Heart right ventricle (tissue), 16 donors: ENCODE results near the gene INSYN2B. TPM values are rescaled to one million over a fixed set of nuclear protein-coding genes. Genes with fewer than 3 reads are reported as not detected.

Experiments
- ATAC-seq, 8 donors: fragments of 200-7000 bp; cut with Tn5 transposase; one replicate each; pipeline ENCODE4 v1.9.1; 2020; ENCODE audit warnings: mild to moderate bottlenecking in 8 of 8, moderate library complexity in 8 of 8, moderate number of reproducible peaks in 1 of 8
- DNase-seq, 2 donors: peaks; one replicate each; pipeline ENCODE4 v3.0.0-alpha.2; 2020
- H3K27ac ChIP-seq, 10 donors: fragments of 200-600 bp; sonication (generic) in 2 of 10; one replicate each; pipeline versions ENCODE4 v1.5.0 to v1.8.0; 2020 to 2022; ENCODE audit warnings: mild to moderate bottlenecking in 3 of 10
- H3K27me3 ChIP-seq, 7 donors: fragments of 200-600 bp; one replicate each; pipeline ENCODE4 v1.8.0; 2021 to 2022; ENCODE audit warnings: mild to moderate bottlenecking in 2 of 7
- H3K36me3 ChIP-seq, 9 donors: fragments of 200-600 bp; sonication (generic) in 1 of 9; one replicate each; pipeline versions ENCODE4 v1.5.0 to v1.8.0; 2020 to 2022; ENCODE audit warnings: mild to moderate bottlenecking in 2 of 9
- H3K4me1 ChIP-seq, 9 donors: fragments of 200-600 bp; sonication (generic) in 1 of 9; one replicate each; pipeline versions ENCODE4 v1.5.0 to v1.8.0; 2020 to 2022; ENCODE audit warnings: mild to moderate bottlenecking in 4 of 9
- H3K4me3 ChIP-seq, 10 donors: fragments of 200-600 bp; sonication (generic) in 2 of 10; one replicate each; pipeline versions ENCODE4 v1.5.0 to v1.8.0; 2020 to 2022; ENCODE audit warnings: mild to moderate bottlenecking in 7 of 10, moderate library complexity in 2 of 10
- H3K9me3 ChIP-seq, 11 donors: fragments of 200-600 bp in 10 of 11; sonication (generic) in 2 of 11; one replicate each; pipeline versions ENCODE4 v1.5.0 to v1.8.0; 2013 to 2022; ENCODE audit warnings: mild to moderate bottlenecking in 2 of 11, control low read depth in 1 of 11, moderate library complexity in 1 of 11
- WGBS, 2 donors: extraction: QIAGEN DNeasy Blood & Tissue Kit; methylation state at CpG; one replicate each; pipeline ENCODE4 v1.1.7; 2013; ENCODE audit warnings: inconsistent platforms in 1 of 2; 5-methylcytosine and 5-hydroxymethylcytosine counted together
- intact Hi-C, 10 donors: fragments of 100-400 bp; cut with DNase I; formaldehyde crosslinking; loops; one replicate each; pipeline versions ENCODE4 v1.11.1 to v1.14.2; 2022
- polyA plus RNA-seq, 2 donors: library from polyadenylated mRNA; stranded (reverse); fragments of 200-250 nt; gene quantifications; one replicate each; pipeline ENCODE4 v1.2.3, GENCODE V29; 2013
- total RNA-seq, 10 donors: library from RNA; stranded (reverse); fragmentation: NEBNext Ultra II Directional in 3 of 10; extraction: Animal tissue kit (Norgen Biotek cat#: 25700) in 3 of 10; gene quantifications; one replicate each; pipeline versions ENCODE4 v1.2.1 to v1.2.4, GENCODE V29; 2021 to 2023
- TF ChIP-seq, protein P1 (sequence below), 9 donors: fragments of 200-600 bp; sonication (generic) in 2 of 9; IDR thresholded peaks; one replicate each; pipeline versions ENCODE4 v1.5.0 to v1.8.0; 2021 to 2022; ENCODE audit warnings: antibody characterized with exemption in 9 of 9, mild to moderate bottlenecking in 5 of 9, moderate library complexity in 1 of 9
- donor health status: Arrhythmogenic right ventricular cardiomyopathy.
- donor health status: ischemic (EF 13 %, LVEDD 7.1; RV severe dilation, severe dysfunction).
- donor health status: healthy with polysubstance abuse.
- donor health status: DM: no; HTN: yes; CAD: no.
- donor health status: DM: no; HTN: no; CAD: no.
- donor health status: ischemic (EF 25% LVEDD 6.9; RV normal size, moderate dysfunction).
- donor health status: ischemic (EF 25% LVEDD 5.7; RV mildly dilated, moderate dysfunction).
- donor health status: healthy.
- donor health status: DM: yes; HTN: yes; CAD: no.
- donor health status: Ischemic cardiomyopathy.
- donor health status: ischemic (EF 35%, LVEDD 5.7; RV mildly dilated, moderate dysfunction).
- donor health status: nonischemic (EF 11% LVEDD 7.7; RV severe dilation, severe dysfunction).
- donor health status: DM: yes; HTN: yes; CAD: no.
- donor health status: PGD.
- donor health status: ischemic (EF 29% LVEDD 5.4; RV normal size, mild dysfunction).
- donor health status: nonischemic (EF 23%, LVEDD 6.1; RV moderate dilation, normal function).

INSYN2B gene
- total and polyA plus RNA-seq, 12 donors: 0.09 to 0.87 (median 0.14) TPM; not detected in 7

DNA sequence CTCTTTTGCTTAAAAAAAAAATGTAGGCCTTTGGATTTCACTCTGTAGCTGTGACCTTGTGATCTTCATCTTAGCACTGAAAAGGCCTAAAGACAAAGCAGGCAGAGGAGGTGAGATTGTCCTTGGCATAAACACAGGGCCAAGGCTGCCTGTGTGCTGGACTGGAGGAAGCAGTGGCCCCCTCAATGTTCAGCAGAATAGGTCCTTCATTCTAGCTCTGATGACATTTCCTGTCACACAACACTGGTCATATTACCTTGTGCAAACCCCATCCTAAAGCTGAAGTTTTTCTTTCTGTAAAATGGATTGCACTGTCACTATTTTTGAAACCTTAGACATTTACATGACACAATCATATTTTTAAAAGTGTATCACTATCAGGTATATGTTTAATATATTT is 147.4 kb downstream of the INSYN2B start:
- H3K4me1 ChIP-seq: no peaks in the 10 kb centered on the region
- intact Hi-C loops: no loop called here
- no peak overlapping the region for H3K27ac ChIP-seq
- TF ChIP-seq, protein P1, sequence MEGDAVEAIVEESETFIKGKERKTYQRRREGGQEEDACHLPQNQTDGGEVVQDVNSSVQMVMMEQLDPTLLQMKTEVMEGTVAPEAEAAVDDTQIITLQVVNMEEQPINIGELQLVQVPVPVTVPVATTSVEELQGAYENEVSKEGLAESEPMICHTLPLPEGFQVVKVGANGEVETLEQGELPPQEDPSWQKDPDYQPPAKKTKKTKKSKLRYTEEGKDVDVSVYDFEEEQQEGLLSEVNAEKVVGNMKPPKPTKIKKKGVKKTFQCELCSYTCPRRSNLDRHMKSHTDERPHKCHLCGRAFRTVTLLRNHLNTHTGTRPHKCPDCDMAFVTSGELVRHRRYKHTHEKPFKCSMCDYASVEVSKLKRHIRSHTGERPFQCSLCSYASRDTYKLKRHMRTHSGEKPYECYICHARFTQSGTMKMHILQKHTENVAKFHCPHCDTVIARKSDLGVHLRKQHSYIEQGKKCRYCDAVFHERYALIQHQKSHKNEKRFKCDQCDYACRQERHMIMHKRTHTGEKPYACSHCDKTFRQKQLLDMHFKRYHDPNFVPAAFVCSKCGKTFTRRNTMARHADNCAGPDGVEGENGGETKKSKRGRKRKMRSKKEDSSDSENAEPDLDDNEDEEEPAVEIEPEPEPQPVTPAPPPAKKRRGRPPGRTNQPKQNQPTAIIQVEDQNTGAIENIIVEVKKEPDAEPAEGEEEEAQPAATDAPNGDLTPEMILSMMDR (IDR thresholded peaks at IDR 0.05): no peak
- H3K36me3 ChIP-seq: no peaks in the 10 kb centered on the region
- ATAC-seq (no peak), DNase-seq (no peak)
- no peaks in the 10 kb centered on the region for H3K9me3 ChIP-seq
- no peaks in the 10 kb centered on the region for H3K27me3 ChIP-seq
- H3K4me3 ChIP-seq: no peak overlapping the region

DNA sequence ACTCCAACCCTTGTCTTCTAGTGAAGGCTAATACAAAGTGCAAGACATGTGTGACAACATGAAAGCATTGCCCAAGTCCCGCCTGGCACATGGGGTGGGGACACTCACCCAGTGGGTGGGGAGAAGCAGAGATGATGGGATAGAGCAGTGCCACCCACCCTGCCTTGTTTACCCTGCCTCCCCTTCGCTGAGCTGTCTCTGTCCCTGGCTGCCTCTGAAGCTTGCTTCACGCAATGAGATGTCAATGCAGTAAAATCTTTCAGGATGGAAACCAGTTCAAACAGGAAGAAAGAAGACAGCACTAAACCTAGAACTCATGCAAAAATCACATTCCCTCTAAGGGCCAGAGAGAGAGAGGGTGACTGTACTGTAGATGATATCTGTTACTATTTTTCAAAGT is 148.0 kb downstream of the INSYN2B start:
- TF ChIP-seq, protein P1 (IDR thresholded peaks at IDR 0.05): no peak
- no peak for DNase-seq
- no peaks in the 10 kb centered on the region for H3K4me1 ChIP-seq
- intact Hi-C loops: no loop called here
- WGBS, 2 donors: 86 to 87% methylated on average over 3 of the region's 3 CpGs
- no peak overlapping the region for H3K4me3 ChIP-seq
- no peaks in the 10 kb centered on the region for H3K9me3 ChIP-seq
- H3K36me3 ChIP-seq: no peaks in the 10 kb centered on the region
- H3K27me3 ChIP-seq: no peaks in the 10 kb centered on the region
- H3K27ac ChIP-seq: no peak overlapping the region
- no peak for ATAC-seq

DNA sequence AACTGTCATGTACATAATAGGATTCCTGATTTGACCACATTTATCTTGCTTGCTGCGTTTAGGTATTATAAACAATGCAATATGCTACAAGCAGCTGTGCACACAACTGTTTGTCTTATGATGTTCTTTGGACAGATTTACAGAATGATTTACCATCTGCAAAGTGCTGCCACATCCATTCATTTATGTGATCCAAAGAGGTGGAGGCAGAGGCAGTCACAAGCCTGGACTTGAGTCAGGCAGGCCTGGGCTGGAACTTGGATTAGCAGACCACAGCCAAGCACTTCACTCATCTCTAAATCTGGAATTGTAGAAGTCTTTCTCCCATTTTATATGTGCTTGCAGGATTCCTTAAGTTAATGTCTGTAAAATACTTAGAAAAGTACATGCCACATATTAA is 149.0 kb downstream of the INSYN2B start:
- 76 to 83% methylated on average over 1 of the region's 1 CpG for WGBS, 2 donors

DNA sequence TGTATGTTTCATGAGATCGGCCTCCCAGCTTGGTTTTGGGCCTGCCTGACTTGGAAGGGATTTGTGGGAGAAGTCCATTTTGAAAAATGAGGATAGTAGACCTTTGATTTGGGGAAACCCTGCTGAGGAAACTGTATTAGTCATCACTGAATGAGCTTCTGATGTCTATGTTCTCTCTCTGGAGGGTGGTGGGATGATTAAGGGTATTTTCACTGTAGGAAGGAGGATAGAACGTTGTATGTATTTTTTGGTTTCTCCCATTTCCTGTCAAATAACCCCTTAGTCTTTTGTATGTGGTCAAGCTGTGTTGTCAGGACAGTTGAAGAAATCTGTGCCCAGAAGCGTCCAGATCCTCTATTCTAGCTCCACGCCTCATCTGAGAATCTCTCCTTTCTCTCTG is 151.9 kb downstream of the INSYN2B start:
- no peak for DNase-seq
- Histone ChIP-seq H3K27me3 (no peaks in the 10 kb centered on the region), H3K9me3 (peaks cover 0 to 5% (median 0%) of the 10 kb centered on the region in 11 donors), H3K4me3 (no peak overlapping the region), H3K36me3 (no peaks in the 10 kb centered on the region), H3K4me1 (no peaks in the 10 kb centered on the region), H3K27ac (no peak overlapping the region)
- intact Hi-C loops: no loop called here
- TF ChIP-seq, protein P1 (IDR thresholded peaks at IDR 0.05): no peak
- no peak for ATAC-seq
- WGBS, 2 donors: 78 to 84% methylated on average over 4 of the region's 4 CpGs

More for the DNA sequence above, 149.0 kb downstream of the INSYN2B start:
- Histone ChIP-seq H3K4me1 (no peaks in the 10 kb centered on the region), H3K36me3 (no peaks in the 10 kb centered on the region), H3K27ac (no peak overlapping the region), H3K9me3 (no peaks in the 10 kb centered on the region), H3K27me3 (no peaks in the 10 kb centered on the region), H3K4me3 (no peak overlapping the region)
- DNase-seq (no peak), ATAC-seq (no peak)
- TF ChIP-seq, protein P1 (IDR thresholded peaks at IDR 0.05): no peak
- intact Hi-C loops: no loop called here
